NCI-H748 treated with DMSO at 0.1 percent for 48 hours (cell line): Measurements from ENCODE around the gene SLC38A3.
A peak's percentile ranks its signal among the peaks of the same experiment; 100 is the strongest.
"Not testable (repeated sequence)": the region's sequence is repeated elsewhere in the genome, so short reads cannot be mapped to it uniquely, and the experiment has no call there.

ENCODE experiments used
- DNase-seq: peaks from one replicate; lab custom pipeline; 2025; lab: John Stamatoyannopoulos, UW

Gene SLC38A3

GRCh38 chr3:50231581-50231980 lies 26.5 kb downstream of the SLC38A3 start:
- no peak for DNase-seq

DNA sequence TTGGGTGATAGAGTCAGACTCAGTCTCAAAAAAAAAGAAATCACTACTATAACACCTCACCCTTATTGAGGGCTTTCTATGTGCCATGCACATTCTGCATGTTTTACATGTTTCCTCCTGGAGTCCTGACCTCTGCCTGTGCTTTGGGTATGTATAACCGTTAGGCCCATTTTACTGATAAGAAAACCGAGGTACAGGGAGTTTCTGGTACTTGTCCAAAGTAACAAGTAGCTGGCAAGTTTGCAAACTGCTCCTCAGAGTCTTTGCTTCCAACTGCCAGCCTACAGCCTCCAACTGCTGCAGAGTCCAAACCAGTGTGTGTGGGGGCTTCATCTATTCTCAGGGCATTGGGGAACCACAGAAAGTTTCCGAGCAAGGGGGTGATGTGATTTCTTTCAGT lies 27.2 kb downstream of the SLC38A3 start:
- DNase-seq, result no peak

DNA sequence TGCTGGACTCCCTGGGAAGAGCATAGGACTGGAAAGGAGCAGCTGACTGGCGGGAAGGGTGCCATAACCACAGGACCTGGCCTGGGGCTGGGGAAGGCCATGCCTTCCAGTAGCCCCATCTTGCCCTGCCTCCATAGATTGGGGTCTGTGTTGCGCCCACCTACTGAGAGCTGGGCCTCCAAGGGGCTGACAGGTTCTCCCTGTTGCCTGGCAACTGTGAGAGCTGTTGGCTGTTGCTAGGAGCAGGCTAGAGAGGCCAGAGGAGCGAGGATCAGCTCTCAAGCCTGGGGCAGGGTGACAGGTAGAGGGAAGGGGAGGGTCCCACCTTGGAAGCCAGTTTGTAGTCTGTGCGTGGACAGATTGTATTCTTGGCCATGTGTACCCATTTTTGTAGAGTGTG lies 28.1 kb downstream of the SLC38A3 start:
- no peak for DNase-seq

GRCh38 chr3:50235716-50236483 lies 30.8 kb downstream of the SLC38A3 start, which contains the start of gene GNAI2:
GNAI2 (plus strand) TSS chr3:50236204; CDS start chr3:50236336, 132 bp downstream.
- DNase-seq, result peak; percentile 87

DNA sequence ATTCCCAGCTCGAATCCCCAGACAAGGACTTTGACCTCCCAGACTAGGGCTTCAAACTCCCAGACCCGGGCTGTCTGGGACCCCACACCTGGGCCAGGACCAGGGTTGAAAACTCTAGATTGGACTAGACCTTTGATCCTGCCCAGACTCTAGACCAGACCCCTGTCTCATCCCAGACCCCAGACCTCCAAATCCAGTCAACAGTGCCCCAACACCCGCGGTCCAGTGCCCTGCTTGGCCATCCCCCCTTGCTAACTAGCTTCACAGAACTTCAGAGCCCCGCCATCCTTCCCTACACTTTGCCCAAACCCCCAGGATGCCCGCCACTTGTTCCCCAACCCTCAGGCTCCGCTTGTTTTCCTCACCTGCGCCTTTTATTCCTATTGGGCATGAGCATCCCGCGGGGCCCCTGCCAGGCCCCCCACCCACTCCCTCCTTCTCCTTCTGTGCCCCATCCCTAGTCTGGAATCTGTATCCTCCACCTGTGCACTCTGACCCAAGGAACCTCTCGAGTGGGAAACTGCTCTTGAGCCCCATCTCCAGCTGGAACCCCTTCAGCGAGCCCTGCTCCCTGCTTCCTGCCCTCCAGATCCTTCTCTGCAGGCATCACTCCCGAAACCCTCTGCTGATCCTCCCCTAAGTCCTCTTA lies 31.5 kb downstream of the SLC38A3 start:
- no peak for DNase-seq

DNA sequence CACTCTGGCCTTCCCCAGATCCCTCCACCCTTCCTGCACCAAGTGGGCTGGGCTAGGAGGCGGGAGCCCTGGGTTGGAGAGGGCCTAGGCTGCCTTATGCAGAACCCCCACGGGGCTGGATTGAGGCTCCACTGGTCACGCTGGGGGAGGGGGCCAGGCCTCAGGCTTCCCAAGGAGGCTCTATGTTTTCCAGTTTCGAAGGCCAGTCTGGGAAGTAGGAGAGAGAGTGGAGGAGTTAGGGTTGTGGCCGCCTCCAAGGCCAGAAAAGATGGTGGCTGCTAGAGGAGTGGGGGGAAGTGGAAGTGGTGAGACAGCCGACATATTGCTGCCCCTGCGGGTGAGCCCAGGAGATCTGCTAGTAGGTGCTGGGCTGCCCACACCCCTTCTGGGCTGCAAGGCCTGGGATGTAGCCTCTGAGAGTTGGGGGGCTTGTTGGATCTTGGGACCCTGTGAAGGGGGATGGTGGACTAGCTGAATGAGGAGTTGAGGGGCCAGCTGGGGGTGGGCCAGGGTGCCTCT lies 32.1 kb downstream of the SLC38A3 start:
- DNase-seq, result no peak

- peak; percentile 3 for DNase-seq
Observed at GRCh38 chr3:50237754-50238548, 32.9 kb downstream of the SLC38A3 start.

- no peak for DNase-seq
Observed at GRCh38 chr3:50238549-50239026, 33.5 kb downstream of the SLC38A3 start.

DNA sequence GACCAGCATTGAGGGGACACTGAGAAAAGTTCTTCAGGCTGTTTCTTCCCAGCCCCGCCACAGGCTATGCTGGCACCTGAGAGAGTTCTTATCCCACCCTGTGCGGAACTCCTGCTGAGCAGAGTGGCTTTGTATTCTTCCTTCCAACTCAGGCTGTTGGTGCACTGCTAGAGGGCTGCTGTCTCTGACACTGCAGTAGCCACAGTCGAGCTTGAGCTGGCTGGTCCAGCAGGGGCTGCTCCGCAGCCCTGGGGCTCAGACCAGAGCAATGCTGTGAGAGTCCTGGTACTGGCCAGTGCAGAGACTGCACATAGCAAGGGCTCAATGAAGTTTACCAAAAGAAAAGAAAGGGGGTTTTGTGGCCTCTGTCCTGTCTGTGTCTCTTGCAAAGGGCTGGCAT lies 34.6 kb downstream of the SLC38A3 start:
- DNase-seq, result no peak

GRCh38 chr3:50241163-50241562 lies 36.1 kb downstream of the SLC38A3 start:
- DNase-seq, result peak; percentile 2

DNA sequence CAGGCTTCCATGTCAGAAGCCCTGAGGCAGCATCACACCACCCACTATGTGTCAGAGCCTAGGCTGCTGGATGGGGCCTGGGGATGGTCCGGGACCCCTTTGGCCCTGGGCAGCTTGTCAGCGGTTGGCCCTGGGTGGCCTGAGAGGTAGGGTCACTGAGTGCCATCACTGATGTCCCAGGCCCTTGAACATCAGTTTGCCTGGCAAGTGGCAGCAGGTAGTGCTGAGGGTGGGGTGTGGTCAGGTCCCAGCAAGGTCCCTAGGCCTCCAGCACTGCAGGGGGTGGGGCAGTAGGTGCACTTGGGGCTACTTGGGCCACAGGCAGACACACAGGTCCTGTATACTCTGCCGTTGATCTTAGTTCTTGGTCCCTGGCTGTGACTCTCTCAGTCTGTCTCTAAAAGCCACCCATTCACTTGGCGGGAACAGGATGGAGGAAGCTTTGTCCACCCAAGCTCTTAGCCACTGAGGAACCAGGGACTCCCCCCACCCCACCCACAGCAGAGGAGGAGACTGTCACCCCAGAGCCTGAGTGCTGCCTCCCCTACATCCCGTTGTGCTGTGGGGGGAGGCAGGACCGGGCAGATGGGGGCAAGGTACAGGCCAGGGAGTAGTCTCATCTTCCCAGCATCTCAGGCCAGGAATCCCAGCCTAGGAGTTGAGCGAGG lies 36.8 kb downstream of the SLC38A3 start:
- no peak for DNase-seq

DNA sequence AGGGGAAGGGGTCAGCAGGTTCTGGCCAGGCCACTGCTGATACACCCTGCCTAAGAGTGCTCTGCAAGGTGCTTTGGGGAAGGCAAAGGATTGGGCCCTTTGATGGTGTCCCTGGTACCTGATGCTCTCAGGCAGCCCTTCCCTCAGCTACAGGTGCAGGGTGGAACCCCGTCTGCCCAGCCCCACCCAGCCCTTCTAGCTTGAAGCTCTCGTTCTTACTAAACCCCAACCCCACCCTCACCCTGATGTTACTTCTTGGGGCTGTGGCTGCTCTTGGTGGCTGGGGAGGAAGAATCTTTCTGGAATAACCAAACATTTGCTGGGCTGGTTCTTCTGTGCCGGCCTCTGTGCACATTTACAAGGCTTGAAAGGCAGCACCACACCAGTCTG lies 37.3 kb downstream of the SLC38A3 start:
- no peak for DNase-seq

DNA sequence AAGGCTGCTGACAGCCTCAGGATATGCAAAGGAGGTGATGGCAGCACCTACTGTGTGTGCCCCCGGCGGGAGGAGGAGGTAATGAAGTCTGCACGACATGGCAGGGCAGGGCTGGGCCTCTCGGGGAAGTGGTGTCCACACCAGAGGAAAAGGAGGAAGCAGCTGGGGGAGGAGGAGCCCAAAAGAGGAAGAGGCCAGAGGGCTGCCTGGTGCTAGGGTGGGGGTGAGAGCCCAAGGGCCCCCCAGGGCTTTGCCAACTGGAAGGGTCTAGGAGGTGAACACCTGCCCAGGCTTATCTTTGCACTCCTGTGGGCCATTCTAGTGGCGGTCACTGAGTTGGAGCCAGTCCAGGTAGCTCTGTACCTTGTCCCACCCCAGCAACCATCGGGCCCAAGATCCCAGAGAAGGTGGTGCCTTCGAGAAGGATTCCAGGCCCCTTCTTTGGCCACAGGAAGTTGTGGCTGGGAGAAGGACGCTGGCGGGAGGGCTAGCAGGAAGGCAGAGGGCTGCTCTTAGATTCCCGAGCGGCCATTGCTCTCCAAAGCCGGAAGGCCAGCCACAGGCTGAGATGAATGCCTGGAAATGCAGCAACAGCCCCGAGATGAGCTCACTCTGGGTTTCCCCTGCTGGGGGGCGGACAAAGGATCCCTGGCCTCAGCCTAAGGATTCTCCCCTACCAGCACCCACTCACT lies 37.9 kb downstream of the SLC38A3 start:
- no peak for DNase-seq

DNA sequence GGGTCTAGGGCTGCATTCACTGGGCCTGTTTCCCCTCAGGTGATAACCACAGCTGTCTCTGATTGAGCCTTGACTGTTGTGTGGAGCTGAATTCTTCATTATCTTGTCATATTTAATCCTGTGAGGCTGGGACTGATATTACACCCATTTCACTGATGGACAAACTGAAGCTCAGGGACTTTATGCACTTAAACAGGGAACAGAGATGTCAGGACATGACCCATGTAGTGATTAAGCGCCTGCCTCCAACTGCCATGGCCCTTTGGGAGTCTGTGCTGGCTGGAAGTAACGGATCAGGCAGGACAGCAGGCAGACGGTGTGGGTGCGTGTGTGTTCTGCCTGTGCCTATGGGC lies 38.4 kb downstream of the SLC38A3 start:
- no peak for DNase-seq

- DNase-seq, result not testable (repeated sequence)
Observed at GRCh38 chr3:50244813-50245212, 39.7 kb downstream of the SLC38A3 start.

DNA sequence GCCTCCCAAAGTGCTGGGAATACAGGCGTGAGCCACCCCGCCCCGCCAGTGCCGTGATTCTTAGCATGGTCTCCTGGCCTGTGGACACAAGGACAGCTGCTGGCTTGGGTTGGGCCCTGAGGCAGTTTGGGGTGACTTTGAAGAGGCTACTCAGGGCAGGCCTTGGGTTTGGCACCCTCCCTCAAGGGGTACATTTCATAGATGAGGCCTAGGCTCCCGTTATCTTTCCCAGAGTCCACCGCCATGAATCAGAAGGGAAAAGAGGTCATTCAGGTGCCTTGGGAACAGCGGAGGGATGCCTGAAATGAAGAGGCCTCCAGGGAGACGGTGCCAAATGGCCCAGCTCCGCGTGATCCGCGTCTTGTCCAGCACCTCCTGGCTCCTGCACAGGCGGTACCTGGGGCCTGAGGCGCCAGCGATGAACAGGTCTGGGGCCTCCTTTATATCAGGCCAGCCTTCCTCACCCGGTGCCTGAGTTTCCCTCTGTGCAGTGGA lies 40.2 kb downstream of the SLC38A3 start:
- no peak for DNase-seq

GRCh38 chr3:50245831-50246516 lies 40.9 kb downstream of the SLC38A3 start:
- peak; percentile 34 for DNase-seq

DNA sequence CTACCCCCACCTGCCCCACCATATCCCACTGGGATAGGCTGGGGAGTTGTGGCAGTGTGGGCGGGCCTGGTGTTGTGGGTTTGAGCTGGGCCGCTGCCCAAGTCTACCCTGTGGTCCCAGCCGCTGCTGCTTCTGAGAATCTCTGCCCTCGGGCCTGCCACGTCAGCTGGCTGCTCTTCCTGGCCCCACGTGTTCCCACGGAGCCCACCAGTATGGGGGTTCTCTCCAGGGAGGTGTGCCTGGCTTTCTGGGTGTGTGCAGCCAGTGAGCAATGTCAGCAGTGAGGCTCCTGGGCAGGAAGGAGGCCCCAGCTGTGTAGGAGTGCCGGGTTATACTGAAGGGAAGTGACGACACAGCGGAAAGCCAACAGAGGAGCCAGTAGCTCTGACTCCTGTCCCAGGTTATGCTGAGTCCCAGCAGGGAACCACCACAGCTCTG lies 41.5 kb downstream of the SLC38A3 start:
- no peak for DNase-seq

GRCh38 chr3:50248387-50248786 lies 43.3 kb downstream of the SLC38A3 start:
- DNase-seq, result no peak

- no peak for DNase-seq
Observed at GRCh38 chr3:50249457-50249856, 44.4 kb downstream of the SLC38A3 start.
